HFF-Myc (cell line): ENCODE results near the gene TRAF5.
"Not testable (repeated sequence)": the region's sequence is repeated elsewhere in the genome, so short reads cannot be mapped to it uniquely, and the experiment has no call there.

Experiments used
- DNase-seq: peaks from one replicate; pipeline ENCODE4 v3.0.0-alpha.2; 2011; ENCODE audit warnings: low read depth; ENCODE audit errors: extremely low read depth
- H3K4me3 ChIP-seq: replicated peaks from 2 replicates; pipeline ENCODE4 v1.5.1; 2011; ENCODE audit warnings: low read depth, mild to moderate bottlenecking, control low read depth, low read length
- CTCF ChIP-seq: IDR thresholded peaks from 2 replicates; pipeline ENCODE4 v1.5.1; 2012; ENCODE audit warnings: mild to moderate bottlenecking, low read depth, low read length, control low read depth; ENCODE audit errors: missing control alignments

TRAF5 gene

GRCh38 chr1:211382714-211383480, 56.3 kb downstream of the TRAF5 start:
- H3K4me3 ChIP-seq = peak overlapping the region; percentile 72
- TF ChIP-seq CTCF = no peak
- DNase-seq = peak; percentile 70

GRCh38 chr1:211384524-211384923, 57.9 kb downstream of the TRAF5 start:
- no peak for DNase-seq
- TF ChIP-seq CTCF = no peak
- no peak overlapping the region for H3K4me3 ChIP-seq

GRCh38 chr1:211386921-211387320, 60.3 kb downstream of the TRAF5 start:
- H3K4me3 ChIP-seq = no peak overlapping the region
- DNase-seq = no peak

GRCh38 chr1:211390829-211391228, 64.2 kb downstream of the TRAF5 start:
- H3K4me3 ChIP-seq = not testable (repeated sequence)

More at GRCh38 chr1:211386921-211387320, 60.3 kb downstream of the TRAF5 start:
- no peak for TF ChIP-seq CTCF

GRCh38 chr1:211393203-211393602, 66.6 kb downstream of the TRAF5 start:
- no peak for DNase-seq
- H3K4me3 ChIP-seq = no peak overlapping the region
- TF ChIP-seq CTCF = no peak

More at GRCh38 chr1:211390829-211391228, 64.2 kb downstream of the TRAF5 start:
- DNase-seq = not testable (repeated sequence)

GRCh38 chr1:211398266-211398930, 71.8 kb downstream of the TRAF5 start:
- not testable (repeated sequence) for H3K4me3 ChIP-seq, DNase-seq

- DNase-seq, H3K4me3 ChIP-seq: not testable (repeated sequence)
Measured at GRCh38 chr1:211399851-211400393, 73.3 kb downstream of the TRAF5 start.

- DNase-seq, H3K4me3 ChIP-seq: not testable (repeated sequence)
Measured at GRCh38 chr1:211401751-211402150, 75.1 kb downstream of the TRAF5 start.

- not testable (repeated sequence) for DNase-seq, H3K4me3 ChIP-seq
Measured at GRCh38 chr1:211406086-211406485, 79.5 kb downstream of the TRAF5 start.

GRCh38 chr1:211407749-211408148, 81.1 kb downstream of the TRAF5 start:
- DNase-seq, H3K4me3 ChIP-seq: not testable (repeated sequence)
